Endodermal cell (in vitro differentiated cells): ENCODE data around the gene RXFP4. TPM values are rescaled to one million over a fixed set of nuclear protein-coding genes. Genes with fewer than 3 reads are reported as not detected.

ENCODE experiments used
- DNase-seq: peaks from one replicate; pipeline ENCODE4 v3.0.0-alpha.2; 2017
- H3K27ac ChIP-seq: 2 replicates; pipeline ENCODE4 v1.5.1; 2013; ENCODE audit warnings: mild to moderate bottlenecking, low read depth, low read length, moderate library complexity
- H3K27me3 ChIP-seq: 2 replicates; pipeline ENCODE4 v1.6.1; 2013; ENCODE audit warnings: mild to moderate bottlenecking, low read length, moderate library complexity; ENCODE audit not compliant: insufficient read depth, control insufficient read depth, poor library complexity, severe bottlenecking
- H3K36me3 ChIP-seq: 2 replicates; pipeline ENCODE4 v1.7.0; 2013; ENCODE audit warnings: mild to moderate bottlenecking, low read length, moderate library complexity; ENCODE audit not compliant: control insufficient read depth, insufficient read depth
- H3K4me1 ChIP-seq: one replicate; pipeline ENCODE4 v1.7.0; 2013; ENCODE audit warnings: low read length; ENCODE audit not compliant: control insufficient read depth, insufficient read depth
- H3K4me3 ChIP-seq: 2 replicates; pipeline ENCODE4 v1.5.1; 2013; ENCODE audit warnings: mild to moderate bottlenecking, low read length, moderate library complexity
- H3K9ac ChIP-seq: 2 replicates; pipeline ENCODE4 v1.6.1; 2013; ENCODE audit warnings: mild to moderate bottlenecking, low read length, moderate library complexity; ENCODE audit not compliant: poor library complexity, severe bottlenecking; ENCODE audit errors: extremely low read depth
- H3K9me3 ChIP-seq: 2 replicates; pipeline ENCODE4 v1.6.1; 2013; ENCODE audit warnings: mild to moderate bottlenecking, low read length, moderate library complexity; ENCODE audit not compliant: control insufficient read depth
- H3K27ac Mint-ChIP-seq: 2 replicates; pipeline ENCODE4 v1.8.0; 2020; ENCODE audit warnings: mixed read lengths
- H3K27me3 Mint-ChIP-seq: 2 replicates; pipeline ENCODE4 v1.8.0; 2021; ENCODE audit warnings: mild to moderate bottlenecking, mixed read lengths; ENCODE audit not compliant: insufficient read depth
- H3K36me3 Mint-ChIP-seq: 2 replicates; pipeline ENCODE4 v1.8.0; 2020; ENCODE audit warnings: low read depth, mixed read lengths
- H3K4me1 Mint-ChIP-seq: 2 replicates; pipeline ENCODE4 v1.8.0; 2020; ENCODE audit warnings: mixed read lengths
- H3K4me3 Mint-ChIP-seq: 2 replicates; pipeline ENCODE4 v1.8.0; 2020; ENCODE audit warnings: mild to moderate bottlenecking, moderate library complexity, mixed read lengths
- H3K9me3 Mint-ChIP-seq: 2 replicates; pipeline ENCODE4 v1.8.0; 2020; ENCODE audit warnings: mild to moderate bottlenecking, mixed read lengths
- CTCF ChIP-seq: fragments of 200-600 bp; sonication (generic); conservative IDR thresholded peaks from 2 replicates; pipeline ENCODE4 v1.5.0; 2021; ENCODE audit warnings: antibody characterized with exemption, mild to moderate bottlenecking
- WGBS, 2 experiments: methylation state at CpG; one replicate each; pipeline versions ENCODE4 v1.1.5 to v1.1.7; 2013; ENCODE audit warnings: missing lambda C conversion rate in 2 of 2, mixed read lengths in 1 of 2; ENCODE audit not compliant: insufficient coverage in 1 of 2, insufficient read length in 1 of 2; 5-methylcytosine and 5-hydroxymethylcytosine counted together
- total RNA-seq, 2 donors: library from RNA; stranded (reverse); fragmentation: NEBNext Ultra II Directional in 1 of 2; extraction: Animal tissue kit (Norgen Biotek cat#: 25700) in 1 of 2; gene quantifications; 2 replicates in 1 of 2; 3 replicates in 1 of 2; pipeline ENCODE4 v1.2.1, GENCODE V29; 2021

RXFP4 gene
- total RNA-seq, 2 donors from 2014 or later, result not detected

GRCh38 chr1:155966750-155967149, 25.3 kb downstream of the RXFP4 start:
- H3K4me3 ChIP-seq, result no peak overlapping the region
- no peaks in the 10 kb centered on the region for H3K27me3 ChIP-seq
- H3K9me3 Mint-ChIP-seq, result no peaks in the 10 kb centered on the region
- WGBS, 2 experiments, result no CpG with 5 or more reads among the region's 7 CpGs
- DNase-seq, result no peak
- no peak for TF ChIP-seq CTCF
- H3K4me1 ChIP-seq, result peaks cover 47% of the 10 kb centered on the region
- no peak overlapping the region for H3K27ac ChIP-seq
- no peak overlapping the region for H3K9ac ChIP-seq
- no peak overlapping the region for H3K27ac Mint-ChIP-seq
- no peak overlapping the region for H3K4me3 Mint-ChIP-seq
- peaks cover 49% of the 10 kb centered on the region for H3K4me1 Mint-ChIP-seq
- no peaks in the 10 kb centered on the region for H3K27me3 Mint-ChIP-seq
- peaks cover 81% of the 10 kb centered on the region for H3K36me3 ChIP-seq
- peaks cover 68% of the 10 kb centered on the region for H3K36me3 Mint-ChIP-seq
- no peaks in the 10 kb centered on the region for H3K9me3 ChIP-seq

GRCh38 chr1:155967341-155968050, 26.1 kb downstream of the RXFP4 start:
- TF ChIP-seq CTCF, result no peak
- H3K36me3 ChIP-seq, result peaks cover 75% of the 10 kb centered on the region
- WGBS, 2 experiments, result 83 to 89% methylated on average over 3 to 11 of the region's 13 CpGs
- no peak overlapping the region for H3K4me3 Mint-ChIP-seq
- H3K27me3 ChIP-seq, result no peaks in the 10 kb centered on the region
- H3K27me3 Mint-ChIP-seq, result no peaks in the 10 kb centered on the region
- peaks cover 48% of the 10 kb centered on the region for H3K4me1 ChIP-seq
- H3K9ac ChIP-seq, result no peak overlapping the region
- no peaks in the 10 kb centered on the region for H3K9me3 Mint-ChIP-seq
- H3K36me3 Mint-ChIP-seq, result peaks cover 64% of the 10 kb centered on the region
- no peak overlapping the region for H3K4me3 ChIP-seq
- H3K27ac ChIP-seq, result peak overlapping the region; percentile 92
- no peak for DNase-seq
- H3K27ac Mint-ChIP-seq, result peak overlapping the region; percentile 84
- H3K4me1 Mint-ChIP-seq, result peaks cover 56% of the 10 kb centered on the region
- H3K9me3 ChIP-seq, result no peaks in the 10 kb centered on the region

- H3K27ac Mint-ChIP-seq, result peak overlapping the region; percentile 84
Measured at GRCh38 chr1:155968051-155968400, 26.6 kb downstream of the RXFP4 start.

More at GRCh38 chr1:155968051-155968400, 26.6 kb downstream of the RXFP4 start:
- H3K27ac ChIP-seq, result peak overlapping the region; percentile 92
- peak overlapping the region; percentile 3 for H3K9ac ChIP-seq
- no peak for DNase-seq
- peaks cover 46% of the 10 kb centered on the region for H3K4me1 ChIP-seq
- no peaks in the 10 kb centered on the region for H3K9me3 Mint-ChIP-seq
- no peaks in the 10 kb centered on the region for H3K27me3 ChIP-seq
- no peak overlapping the region for H3K4me3 Mint-ChIP-seq
- H3K36me3 ChIP-seq, result peaks cover 75% of the 10 kb centered on the region
- 91 to 100% methylated on average over 3 to 7 of the region's 7 CpGs for WGBS, 2 experiments
- no peak overlapping the region for H3K4me3 ChIP-seq
- no peaks in the 10 kb centered on the region for H3K27me3 Mint-ChIP-seq
- TF ChIP-seq CTCF, result no peak
- H3K4me1 Mint-ChIP-seq, result peaks cover 60% of the 10 kb centered on the region
- no peaks in the 10 kb centered on the region for H3K9me3 ChIP-seq
- H3K36me3 Mint-ChIP-seq, result peaks cover 64% of the 10 kb centered on the region
